ENCODE results near the gene RAPGEF3.
A peak's percentile ranks its signal among the peaks of the same experiment; 100 is the strongest.

The RAPGEF3 gene, protein sequence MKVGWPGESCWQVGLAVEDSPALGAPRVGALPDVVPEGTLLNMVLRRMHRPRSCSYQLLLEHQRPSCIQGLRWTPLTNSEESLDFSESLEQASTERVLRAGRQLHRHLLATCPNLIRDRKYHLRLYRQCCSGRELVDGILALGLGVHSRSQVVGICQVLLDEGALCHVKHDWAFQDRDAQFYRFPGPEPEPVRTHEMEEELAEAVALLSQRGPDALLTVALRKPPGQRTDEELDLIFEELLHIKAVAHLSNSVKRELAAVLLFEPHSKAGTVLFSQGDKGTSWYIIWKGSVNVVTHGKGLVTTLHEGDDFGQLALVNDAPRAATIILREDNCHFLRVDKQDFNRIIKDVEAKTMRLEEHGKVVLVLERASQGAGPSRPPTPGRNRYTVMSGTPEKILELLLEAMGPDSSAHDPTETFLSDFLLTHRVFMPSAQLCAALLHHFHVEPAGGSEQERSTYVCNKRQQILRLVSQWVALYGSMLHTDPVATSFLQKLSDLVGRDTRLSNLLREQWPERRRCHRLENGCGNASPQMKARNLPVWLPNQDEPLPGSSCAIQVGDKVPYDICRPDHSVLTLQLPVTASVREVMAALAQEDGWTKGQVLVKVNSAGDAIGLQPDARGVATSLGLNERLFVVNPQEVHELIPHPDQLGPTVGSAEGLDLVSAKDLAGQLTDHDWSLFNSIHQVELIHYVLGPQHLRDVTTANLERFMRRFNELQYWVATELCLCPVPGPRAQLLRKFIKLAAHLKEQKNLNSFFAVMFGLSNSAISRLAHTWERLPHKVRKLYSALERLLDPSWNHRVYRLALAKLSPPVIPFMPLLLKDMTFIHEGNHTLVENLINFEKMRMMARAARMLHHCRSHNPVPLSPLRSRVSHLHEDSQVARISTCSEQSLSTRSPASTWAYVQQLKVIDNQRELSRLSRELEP

DNA sequence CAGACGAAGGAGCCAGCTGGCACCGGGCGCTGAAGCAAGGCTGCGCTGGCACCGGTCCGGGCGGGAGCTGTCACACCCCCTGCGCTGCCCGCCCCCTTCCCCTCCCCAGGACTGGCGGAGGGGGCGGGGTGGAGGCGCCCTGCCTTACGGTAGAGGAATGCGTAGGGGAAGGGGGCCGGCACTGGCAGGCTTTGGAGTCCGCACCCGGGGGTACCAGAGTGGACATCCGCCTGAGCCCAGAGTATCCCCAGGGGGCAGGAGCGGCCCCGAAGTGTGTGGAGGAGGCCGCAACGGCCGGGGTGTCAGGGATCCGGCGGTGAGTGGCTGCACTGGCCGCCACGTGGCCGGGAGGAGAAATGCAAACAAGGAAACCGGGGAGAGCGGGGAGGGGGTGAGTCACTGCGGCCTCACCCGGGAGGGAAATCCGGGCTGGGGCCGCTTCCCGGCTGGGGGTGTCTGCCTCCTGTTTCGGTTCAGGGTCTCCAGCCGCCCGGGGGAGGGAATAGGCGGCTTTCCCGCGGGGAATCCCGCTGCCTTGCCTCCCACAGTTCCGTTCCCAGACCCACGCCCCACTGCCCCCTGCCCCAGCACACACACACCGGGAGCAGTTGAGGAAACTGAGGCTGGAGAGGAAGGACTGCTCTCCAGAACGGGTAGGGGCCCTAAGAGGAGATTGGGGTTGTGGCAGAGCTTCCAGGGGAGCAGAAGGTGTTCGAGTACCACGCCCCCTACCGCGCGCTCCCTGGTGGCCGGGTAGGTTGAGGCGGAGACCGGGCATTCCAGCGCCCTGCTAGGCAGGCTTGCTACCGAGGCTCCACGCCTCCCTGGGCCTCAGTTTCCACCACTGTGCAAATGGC is at the start of gene RAPGEF3:
TSS of gene RAPGEF3 (minus strand) at position 47 of the 857 bp plus-strand sequence. CDS start 324 bp downstream, outside the sequence.
- peak; percentile 59 to 60 for DNase-seq (ENCODE audit: low read depth in 2 of 2)

- no peak for DNase-seq (ENCODE audit: low read depth in 2 of 2)
These were observed 49.4 kb upstream of the RAPGEF3 start for GRCh38 chr12:47808050-47808449.

DNA sequence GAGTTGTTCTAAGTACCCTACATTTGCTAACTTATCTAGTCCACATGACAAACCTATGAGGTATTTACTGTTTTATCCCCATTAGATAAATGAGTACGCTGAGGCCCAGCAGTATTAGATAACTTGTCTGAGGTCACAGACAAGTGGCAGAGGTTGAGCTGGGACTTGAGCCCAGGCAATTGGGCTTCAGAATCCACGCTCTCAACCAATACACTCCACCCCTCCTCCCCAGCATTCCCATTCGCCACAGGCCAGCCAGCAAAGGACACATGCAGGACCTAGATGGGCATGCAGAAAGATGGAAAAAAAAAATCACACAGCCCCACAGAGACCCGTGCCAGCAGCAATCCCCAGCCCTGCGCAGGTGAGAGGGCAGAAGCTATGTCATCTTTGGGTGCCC is 48.7 kb upstream of the RAPGEF3 start:
- no peak for DNase-seq (ENCODE audit: low read depth in 2 of 2)

DNA sequence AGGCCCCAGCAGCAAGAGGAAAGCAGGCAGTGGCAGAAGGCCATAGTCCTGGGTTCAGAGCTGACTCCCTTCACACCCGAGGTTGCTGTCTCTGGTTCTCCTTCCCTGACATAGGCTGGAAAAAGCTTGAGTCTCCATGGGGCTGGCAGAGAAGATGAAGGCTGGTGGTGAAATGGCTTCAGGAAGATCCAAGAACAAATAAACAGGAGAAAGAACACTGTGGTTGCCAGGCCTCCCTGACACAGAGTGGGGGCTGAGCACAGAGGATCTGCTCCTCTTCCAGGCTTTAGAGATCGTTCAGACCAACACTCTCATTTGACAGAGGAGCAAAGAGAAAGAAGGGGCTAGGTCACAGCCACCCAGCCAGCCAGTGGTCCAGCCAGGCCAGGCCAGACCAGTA is 46.7 kb upstream of the RAPGEF3 start:
- no peak for DNase-seq (ENCODE audit: low read depth in 2 of 2)

DNA sequence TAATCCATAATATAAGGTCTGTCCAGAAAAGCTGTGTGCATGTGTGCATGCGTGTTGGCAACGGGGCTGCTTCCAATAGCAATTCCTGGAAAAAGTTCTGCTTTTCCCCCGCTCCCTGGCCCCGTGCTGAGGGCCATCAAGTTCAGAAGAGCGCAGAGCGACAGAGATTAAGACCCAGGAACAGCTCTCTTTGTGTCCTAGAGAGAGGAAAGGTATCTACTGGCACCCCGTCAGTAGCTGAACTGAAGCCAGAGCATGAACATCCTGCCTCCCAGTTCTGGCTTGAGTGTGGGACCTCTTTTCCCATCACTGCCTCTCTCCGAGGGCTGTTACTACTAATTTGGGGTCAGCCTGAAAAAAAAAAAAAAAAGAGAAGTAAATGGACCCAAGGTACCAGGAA is 45.5 kb upstream of the RAPGEF3 start:
- no peak for DNase-seq (ENCODE audit: low read depth in 2 of 2)

- DNase-seq (ENCODE audit: low read depth in 2 of 2), result no peak
These were observed 44.7 kb upstream of the RAPGEF3 start for GRCh38 chr12:47803191-47803875.

- no peak for DNase-seq (ENCODE audit: low read depth in 2 of 2)
These were observed 43.6 kb upstream of the RAPGEF3 start for GRCh38 chr12:47802312-47802711.

DNA sequence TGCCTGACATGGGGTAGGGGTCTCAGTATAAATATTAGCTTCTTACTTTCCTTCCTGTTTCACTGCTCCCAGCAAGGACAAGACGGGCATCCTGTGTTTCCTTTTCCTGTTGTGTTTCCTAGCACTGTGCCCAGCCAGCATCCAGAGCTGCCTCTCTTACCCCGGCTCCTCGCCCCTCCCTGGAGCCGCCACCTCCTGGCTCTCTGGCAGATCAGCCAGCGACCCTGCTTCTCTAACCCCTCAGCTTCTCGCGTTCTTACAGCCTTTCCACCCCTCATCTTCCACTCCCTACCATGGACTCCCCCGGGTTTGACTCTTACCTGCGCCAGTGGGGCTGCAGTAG is 43.2 kb upstream of the RAPGEF3 start:
- no peak for DNase-seq (ENCODE audit: low read depth in 2 of 2)

GRCh38 chr12:47801170-47801903 is 42.7 kb upstream of the RAPGEF3 start:
- no peak for DNase-seq (ENCODE audit: low read depth in 2 of 2)

DNA sequence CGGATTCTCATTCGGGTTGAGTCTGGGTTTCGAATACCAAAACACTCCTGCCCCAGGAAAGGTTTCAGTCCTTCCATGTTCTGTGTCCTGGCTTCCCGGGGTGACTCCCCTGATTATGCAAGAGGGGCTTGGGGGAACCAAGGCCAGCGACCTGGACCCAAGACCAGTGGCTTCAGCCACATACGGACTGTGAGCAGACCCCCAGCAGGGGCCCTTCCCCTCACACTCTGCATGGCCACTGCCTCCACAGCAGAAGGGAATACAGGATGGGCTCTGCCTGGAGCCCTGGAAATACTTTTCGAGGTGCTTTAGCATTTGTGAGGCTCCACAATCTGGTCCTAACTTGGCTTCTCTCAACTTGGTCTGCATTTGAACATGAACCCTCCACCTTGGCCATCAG is 41.9 kb upstream of the RAPGEF3 start:
- no peak for DNase-seq (ENCODE audit: low read depth in 2 of 2)

DNA sequence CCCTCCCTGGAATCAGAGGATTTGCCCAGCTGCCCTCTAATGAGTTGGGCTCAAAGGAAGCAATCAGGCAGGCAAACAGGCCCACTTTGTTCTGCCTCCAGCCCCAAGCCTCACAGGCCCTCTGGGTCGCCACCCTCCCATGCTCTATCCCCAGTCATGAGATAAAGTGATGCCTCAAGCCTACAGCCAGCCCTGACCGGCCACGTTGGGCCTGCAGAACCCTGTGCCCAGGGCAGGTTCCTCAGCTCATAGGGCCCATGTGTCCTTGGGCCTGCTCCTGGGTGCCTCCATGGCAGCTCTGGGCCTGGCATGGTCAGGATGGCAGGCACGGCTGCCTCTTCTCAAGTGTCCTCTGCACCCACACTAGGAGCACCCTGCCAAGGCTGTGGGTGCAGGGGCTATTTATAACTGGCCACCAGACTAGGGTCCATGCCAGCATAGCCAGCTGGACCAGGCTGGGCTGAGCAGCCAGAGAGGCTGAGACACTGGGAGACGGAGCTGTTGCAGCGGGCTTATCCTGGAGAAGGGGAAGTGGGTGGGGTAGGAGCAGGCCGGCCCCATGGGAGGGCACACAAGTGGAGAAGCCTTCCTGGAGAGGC is 40.8 kb upstream of the RAPGEF3 start:
- no peak for DNase-seq (ENCODE audit: low read depth in 2 of 2)

- no peak for DNase-seq (ENCODE audit: low read depth in 2 of 2)
These were observed 39.8 kb upstream of the RAPGEF3 start for GRCh38 chr12:47798382-47798948.

- DNase-seq (ENCODE audit: low read depth in 2 of 2), result no peak
These were observed 38.8 kb upstream of the RAPGEF3 start for GRCh38 chr12:47797441-47797840.

DNA sequence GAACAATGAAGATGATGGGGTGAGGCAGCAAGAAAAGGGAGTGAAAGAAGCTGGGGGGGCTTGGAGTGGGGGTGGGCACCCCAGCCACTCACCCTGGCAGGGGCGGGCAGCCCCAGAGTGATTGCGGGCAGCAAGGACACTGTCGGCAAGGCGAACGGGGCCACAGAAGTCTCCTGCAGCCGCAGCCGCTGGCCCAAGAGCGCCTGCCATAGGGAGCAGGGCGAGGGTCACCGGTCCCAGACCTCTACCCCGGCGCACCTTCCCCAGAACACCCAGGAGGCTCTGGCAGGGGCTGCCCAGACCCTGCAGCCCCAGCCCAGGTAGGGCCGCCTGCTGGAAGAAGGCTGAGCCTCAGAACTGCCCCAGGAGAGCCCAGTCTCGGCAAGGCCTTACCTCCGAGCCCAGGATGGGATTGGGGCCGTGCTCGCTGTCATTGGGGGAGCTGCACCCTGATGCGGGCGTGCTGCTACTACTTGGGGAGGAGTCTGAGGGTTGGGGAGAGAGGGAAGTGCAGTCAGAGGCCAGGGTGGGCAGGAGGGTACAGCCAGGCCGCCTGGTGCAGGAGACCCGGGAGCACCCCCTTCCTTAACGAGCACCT is 37.2 kb upstream of the RAPGEF3 start:
- DNase-seq (ENCODE audit: low read depth in 2 of 2), result no peak

DNA sequence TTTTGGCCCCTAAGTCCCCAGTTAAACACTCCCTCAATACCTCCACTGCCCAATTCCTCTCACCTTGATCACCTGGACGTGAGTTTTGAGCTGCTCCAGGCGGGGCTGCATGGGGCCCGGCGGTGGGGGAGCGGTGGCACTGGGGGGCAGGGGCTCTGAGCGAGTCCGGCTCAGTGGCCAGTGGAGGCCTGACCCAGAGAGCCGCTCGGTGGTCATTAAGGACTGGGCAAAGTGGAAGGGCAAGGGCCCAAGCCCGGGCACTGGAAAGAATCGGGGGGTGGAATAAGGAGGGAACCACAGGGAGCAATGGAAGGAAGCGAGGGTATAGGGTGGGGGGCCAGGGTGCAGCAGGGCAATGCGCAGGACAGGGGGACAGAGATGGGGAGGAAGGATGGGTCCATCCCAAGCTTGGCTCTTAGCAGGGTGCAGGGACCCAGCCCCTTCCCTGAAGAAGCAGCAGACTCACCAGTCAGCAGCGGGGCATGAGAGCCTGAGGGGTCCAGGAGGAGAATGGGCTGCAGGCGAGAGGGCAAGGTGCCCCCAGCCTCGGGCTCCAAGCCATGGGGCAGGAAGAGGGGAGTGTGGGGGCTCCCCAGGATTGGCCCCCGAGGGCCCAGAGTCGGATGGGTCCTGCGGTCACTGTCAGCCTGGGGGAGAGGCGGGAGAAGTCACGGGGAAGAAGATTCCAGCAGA is 36.6 kb upstream of the RAPGEF3 start:
- no peak for DNase-seq (ENCODE audit: low read depth in 2 of 2)

DNA sequence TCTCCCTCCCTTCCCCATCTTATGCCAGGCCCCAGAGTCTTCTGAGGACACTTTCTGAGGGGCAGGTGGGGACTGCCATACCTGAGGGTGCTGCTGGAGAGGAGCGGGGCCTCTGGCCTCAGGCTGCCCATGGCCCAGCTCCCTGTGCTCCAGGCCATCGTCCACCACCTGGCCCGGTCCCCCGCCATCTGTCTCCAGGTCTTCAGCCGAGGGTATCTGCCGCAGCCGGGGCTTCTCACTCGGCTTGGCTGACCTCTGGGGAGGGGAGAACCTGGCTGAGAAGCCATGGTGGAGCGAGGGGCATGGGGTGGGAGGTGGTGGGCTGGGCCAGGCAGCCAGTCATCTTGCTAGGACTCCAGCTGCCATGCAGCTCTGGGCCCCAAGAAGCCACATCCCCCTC is 36.0 kb upstream of the RAPGEF3 start:
- DNase-seq (ENCODE audit: low read depth in 2 of 2), result no peak

DNA sequence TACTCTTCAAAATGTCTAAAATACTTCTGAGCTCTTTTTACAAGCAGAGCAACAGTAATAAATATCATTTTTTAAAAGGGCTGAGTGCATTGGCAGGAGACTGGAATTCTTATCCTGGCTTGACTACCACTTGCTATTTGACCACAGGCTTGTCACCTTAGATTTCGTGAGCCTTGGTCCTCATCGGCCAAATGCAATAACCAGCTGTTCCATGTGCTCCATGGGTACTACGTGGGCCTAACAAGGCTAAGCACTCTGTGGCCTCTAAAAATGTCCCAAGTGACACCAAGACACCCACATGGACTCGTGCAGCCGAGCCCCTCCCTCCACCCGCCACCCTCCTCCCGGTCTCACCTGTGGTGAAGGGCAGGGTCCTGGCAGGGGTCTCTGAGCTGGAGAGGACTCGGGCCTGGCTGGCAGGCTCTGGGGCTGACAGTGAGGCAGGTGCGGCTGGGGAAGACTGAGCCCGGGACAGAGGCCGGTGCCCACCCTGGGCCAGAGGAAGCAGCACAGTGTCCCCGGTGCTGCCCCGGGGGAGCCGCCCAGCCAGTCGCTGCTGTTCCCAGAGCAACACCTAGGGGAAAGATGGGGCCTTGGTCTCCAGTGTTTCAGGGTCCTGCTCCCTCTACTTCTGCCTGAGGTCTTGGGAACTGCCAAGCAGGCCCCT is 34.5 kb upstream of the RAPGEF3 start:
- DNase-seq (ENCODE audit: low read depth in 2 of 2), result no peak

DNA sequence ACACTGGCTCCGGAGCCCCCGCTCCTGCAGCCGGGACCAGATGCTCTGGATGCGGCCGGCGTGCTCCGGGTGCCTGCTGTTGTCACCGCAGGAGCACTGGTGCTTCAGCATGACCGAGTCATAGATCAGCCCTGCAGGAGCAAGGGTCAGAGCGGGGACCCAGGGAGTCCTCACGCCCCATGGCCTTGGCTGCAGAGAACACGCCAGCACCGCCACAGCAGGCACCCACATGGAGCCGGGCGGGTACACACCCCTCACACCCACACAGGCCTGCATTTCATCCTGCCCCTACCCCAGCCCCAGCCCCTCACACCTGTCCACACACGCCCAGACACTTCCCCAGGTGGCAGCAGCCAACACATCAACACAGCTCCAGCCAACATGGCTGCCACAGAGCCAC is 33.2 kb upstream of the RAPGEF3 start:
- DNase-seq (ENCODE audit: low read depth in 2 of 2), result no peak
